HG03097 (cell line): ENCODE results near the gene RSPH6A.
A peak's percentile ranks its signal among the peaks of the same experiment; 100 is the strongest.
"Not testable (repeated sequence)": the region's sequence is repeated elsewhere in the genome, so short reads cannot be mapped to it uniquely, and the experiment has no call there.

Experiments used
- ATAC-seq: cut with Tn5 transposase; IDR thresholded peaks from one replicate; pipeline ENCODE4 v1.9.1; 2021; ENCODE audit not compliant: unreplicated experiment, low FRiP score

The RSPH6A gene

DNA sequence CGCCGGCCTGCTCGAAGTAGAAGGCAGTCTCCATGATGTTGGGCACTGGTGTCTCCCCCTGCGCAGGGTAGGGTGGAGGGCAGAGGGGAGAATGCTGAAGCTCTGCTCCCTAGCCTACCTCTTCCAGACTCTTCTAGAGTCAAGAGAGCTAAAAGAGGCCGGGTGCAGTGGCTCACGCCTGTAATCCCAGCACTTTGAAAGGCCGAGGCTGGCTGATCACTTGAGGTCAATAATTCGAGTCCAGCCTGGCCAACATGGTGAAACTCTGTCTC, 10.2 kb downstream of the RSPH6A start:
- no peak for ATAC-seq

DNA sequence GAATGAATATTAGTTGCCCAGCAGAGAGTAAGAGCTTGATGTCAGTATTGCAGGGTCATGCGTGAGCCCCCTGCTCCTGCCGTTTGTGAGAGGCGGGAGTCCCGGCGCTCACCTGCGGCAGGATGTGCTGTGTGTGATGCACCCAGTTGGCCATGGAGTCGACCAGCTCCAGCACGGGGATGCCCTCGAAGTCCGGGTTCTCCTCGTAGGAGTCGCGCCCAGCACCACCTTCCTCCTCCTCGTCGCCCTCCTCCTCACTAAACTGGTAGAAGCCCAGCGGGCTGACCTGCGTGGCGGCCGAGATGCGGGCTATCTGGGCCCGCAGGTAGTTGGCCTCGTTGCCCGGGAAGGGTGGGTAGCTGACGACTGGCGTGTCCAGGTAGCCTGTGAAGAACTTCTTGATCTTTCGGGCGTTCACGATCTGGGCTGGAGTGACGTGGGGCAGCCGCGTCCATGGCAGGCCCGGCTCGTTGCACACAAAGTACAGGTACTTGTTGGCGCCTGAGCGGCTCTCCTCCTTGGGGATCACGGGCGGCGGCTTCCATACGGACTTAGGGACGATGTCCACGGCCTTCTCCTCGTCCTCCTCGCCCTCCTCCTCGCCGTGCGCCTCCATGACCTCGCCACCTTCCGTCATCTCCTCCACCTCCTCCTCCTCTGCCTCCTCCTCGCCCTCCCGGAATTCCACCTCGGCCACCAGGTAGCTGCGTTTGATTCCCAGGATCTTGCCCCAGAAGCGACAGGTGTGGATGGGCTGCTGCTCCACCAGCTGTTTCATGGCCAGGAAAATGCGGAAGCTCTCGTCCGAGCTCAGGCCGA, 10.8 kb downstream of the RSPH6A start:
- ATAC-seq: no peak

DNA sequence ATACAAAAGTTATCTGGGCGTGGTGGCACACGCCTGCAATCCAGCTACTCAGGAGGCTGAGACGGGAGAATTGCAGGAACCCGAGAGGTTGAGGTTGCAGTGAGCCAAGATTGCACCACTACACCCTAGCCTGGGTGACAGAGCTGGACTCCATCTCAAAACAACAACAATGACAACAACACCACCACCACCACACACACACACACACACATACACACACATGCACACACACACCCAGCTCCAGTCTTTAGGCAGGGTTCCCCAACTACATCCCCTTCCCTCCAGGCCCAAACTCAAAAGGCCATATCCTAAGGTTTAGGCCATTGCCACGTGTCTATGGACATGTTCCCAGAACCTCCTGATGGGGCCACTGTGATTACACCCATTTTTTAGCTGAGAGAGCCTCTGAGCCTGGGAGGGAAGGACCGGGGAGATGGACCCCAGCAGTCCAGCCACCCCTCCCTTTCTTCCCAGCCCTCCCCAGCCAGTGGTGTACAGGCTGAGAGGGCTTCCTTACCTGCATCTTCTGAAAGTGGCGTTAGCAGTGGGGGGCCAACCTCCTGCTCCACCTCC, 13.4 kb downstream of the RSPH6A start:
- no peak for ATAC-seq

DNA sequence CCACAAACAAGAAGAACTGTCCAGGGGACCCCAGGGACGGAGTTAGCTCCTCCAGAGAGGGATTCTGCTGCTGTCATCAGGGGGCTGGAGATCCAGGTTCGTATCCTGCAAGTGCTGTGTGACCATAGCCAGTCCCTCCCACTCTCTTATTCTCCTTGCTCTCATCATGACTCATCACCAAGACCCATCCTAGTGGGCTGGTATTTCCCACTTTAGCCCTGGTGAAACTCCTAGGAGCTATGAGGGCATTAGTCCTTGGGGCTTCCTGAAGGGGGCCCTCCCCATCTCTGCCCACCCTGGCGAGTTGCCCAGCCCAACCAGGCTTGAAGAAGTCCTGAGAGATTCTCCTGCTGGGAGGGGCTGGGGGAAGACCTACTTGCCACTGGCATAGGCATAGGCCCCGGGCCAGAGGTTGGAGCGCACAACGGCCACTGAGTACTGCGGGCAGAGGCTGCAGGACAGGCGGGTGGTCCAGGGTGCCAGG, 15.0 kb downstream of the RSPH6A start:
- ATAC-seq: no peak

- ATAC-seq: not testable (repeated sequence)
Observed at GRCh38 chr19:45799541-45799940, 15.6 kb downstream of the RSPH6A start.

DNA sequence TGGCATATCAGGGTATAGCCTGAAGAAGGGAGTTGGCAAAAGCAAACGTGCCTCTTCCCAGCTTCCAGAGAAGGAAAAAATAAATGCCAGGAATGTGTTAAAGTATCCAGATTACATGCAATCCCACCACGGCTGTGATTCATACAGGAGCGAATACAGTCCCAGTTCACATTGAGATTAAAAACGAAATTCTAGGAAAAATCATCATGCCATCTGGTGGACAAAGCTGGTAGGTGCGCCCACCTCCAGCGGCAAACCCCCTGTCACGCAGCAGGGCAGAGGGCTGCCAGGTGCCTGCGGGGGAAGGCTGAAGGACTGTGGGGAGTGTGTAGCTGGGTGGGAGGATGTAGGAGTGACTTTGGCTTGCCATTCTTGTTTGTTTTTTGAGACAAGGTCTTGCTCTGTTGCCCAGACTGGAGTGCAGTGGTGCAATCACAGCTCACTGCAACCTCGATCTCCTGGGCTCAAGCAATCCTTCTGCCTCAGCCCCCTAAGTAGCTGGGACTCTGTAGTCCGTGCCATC, 16.1 kb downstream of the RSPH6A start:
- ATAC-seq: no peak

DNA sequence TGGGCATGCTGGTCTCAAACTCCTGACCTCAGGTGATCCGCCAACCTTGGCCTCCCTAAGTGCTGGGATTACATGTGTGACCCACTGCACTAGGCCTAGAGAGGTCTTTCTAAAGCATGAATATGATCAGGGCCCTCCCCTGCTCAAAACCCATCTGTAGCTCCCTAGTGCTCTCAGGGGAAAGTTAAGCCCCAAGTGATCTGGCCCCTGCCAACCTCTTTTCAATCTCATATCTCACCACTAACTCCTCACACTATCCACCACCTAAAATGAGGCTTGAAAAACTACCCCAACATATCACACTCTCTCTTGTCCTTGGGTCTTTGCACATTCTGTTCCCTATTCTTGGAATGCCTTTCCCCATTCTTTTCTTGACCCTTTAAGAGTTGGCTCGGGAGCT, 20.5 kb downstream of the RSPH6A start:
- no peak for ATAC-seq

DNA sequence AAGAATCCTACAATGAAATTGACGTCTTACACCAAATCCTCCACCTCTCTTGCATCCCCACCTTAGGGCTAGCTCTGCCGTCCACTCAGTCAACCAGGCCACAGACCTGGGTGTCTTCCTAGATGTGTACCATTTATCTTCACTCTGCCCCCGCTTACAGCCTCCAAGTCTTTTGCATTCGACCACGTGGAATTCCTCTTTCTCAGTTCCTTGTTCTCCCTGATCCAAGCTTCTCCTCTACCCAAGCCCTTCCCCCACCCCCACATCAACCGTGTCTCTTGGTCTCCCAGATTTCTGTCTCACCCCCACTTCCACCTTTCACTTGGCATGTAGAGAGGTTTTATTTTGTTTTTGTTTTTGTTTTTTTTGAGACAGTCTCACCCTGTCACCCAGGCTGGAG, 21.2 kb downstream of the RSPH6A start:
- ATAC-seq: no peak

- ATAC-seq: no peak
Observed at GRCh38 chr19:45793178-45793564, 21.9 kb downstream of the RSPH6A start.

GRCh38 chr19:45792470-45793177, 22.5 kb downstream of the RSPH6A start, which contains the start of gene DMWD:
Gene DMWD (minus strand): TSS chr19:45792845. CDS start chr19:45792756, 89 bp downstream.
- peak; percentile 82 for ATAC-seq

GRCh38 chr19:45791744-45792469, 23.2 kb downstream of the RSPH6A start:
- ATAC-seq: peak; percentile 23

DNA sequence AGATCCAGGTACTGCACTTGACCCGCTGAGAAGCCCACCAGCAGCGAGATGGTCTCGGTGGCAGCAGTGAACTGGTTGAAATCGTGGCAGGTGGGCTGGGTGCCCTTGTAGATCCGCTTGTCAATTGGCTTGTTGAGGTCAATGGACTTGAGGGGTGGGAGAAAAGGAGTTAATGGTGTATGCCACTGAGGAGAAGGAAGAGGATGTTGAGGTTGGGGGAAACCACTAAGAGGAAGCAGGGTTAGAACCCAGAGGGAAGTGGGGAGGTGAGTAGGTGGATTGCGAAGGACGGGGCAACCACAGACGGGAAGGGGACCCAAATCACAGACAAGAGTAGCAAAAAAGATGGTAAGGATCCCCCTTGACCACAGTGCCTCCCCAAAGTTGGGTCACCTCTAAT, 24.2 kb downstream of the RSPH6A start:
- ATAC-seq: no peak

GRCh38 chr19:45789035-45789786, 25.9 kb downstream of the RSPH6A start:
- no peak for ATAC-seq

- ATAC-seq: no peak
Observed at GRCh38 chr19:45786533-45786894, 28.6 kb downstream of the RSPH6A start.

GRCh38 chr19:45785781-45786532, 29.2 kb downstream of the RSPH6A start:
- ATAC-seq: no peak

- no peak for ATAC-seq
Observed at GRCh38 chr19:45785097-45785496, 30.0 kb downstream of the RSPH6A start.

- ATAC-seq: no peak
Observed at GRCh38 chr19:45784096-45784495, 31.0 kb downstream of the RSPH6A start.

DNA sequence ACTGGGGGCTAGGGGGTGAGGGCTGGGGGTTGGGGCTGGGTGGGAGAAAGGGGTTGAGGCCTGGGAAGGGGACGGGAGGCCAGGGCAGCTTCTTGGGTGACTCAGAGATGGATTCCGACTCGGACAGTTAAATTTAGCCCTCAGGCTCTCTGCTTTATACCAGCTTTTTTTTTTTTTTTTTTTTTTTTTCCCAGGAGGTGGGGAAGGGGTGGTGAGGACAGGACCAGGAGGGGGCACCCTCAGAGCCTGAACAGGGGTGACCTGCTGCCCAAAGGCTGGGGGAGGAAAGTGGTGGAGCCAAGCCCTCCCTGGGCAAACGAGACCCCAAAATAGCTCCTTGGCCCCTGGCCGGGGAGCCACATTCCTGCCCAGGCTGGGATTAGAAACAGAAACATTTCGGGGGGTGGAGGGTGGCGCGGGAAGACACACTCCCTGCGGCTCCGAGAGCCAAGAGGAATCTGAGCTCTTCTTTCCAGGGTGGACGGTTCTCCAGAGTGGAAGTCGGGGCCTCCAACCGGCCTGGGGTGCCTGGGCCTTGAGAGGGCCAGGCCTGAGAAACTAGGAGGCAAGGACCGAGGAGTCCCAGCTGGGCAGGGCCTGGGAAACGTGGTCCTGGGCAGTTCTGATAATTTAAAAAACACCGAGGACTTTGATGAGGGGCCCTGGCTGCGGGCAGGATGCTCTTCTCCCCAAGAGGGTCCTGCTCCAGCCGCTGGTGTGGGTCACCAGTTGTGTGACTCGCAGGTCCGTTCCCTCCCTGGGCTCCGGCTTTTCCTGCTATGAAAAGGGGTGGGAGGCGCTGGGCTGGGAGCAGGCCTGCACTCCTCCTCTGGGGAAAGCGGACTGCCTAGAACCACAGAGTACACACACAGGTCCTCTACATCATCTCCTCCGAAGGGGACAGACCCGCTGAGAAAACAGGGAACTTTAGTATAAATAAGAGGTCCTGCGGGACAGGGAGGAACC, 32.0 kb downstream of the RSPH6A start:
- no peak for ATAC-seq
